DOHH2 (cell line): ENCODE results near the gene GLT1D1.

Experiments used
- H3F3A ChIP-seq: fragments of 200-600 bp; sonication (generic), shearing (Covaris generic); 2 replicates; pipeline ENCODE4 v1.6.0; 2016; ENCODE audit warnings: antibody characterized with exemption, mild to moderate bottlenecking; ENCODE audit not compliant: control insufficient read depth, insufficient read depth
- H3K27ac ChIP-seq: fragments of 200-600 bp; sonication (generic); 2 replicates; pipeline ENCODE4 v1.5.1; 2014; ENCODE audit warnings: low read depth, mild to moderate bottlenecking, low read length, moderate library complexity
- H3K27me3 ChIP-seq: fragments of 200-600 bp; sonication (generic); 2 replicates; pipeline ENCODE4 v1.6.1; 2014; ENCODE audit warnings: mild to moderate bottlenecking, low read length, mixed read lengths; ENCODE audit not compliant: control insufficient read depth
- H3K36me3 ChIP-seq: fragments of 200-600 bp; sonication (generic); 2 replicates; pipeline ENCODE4 v1.6.1; 2014; ENCODE audit warnings: mild to moderate bottlenecking, low read length, moderate library complexity, mixed read lengths; ENCODE audit not compliant: control insufficient read depth
- H3K4me1 ChIP-seq: fragments of 200-600 bp; sonication (generic); 2 replicates; pipeline ENCODE4 v1.6.1; 2014; ENCODE audit warnings: mild to moderate bottlenecking, low read length, mixed read lengths; ENCODE audit not compliant: control insufficient read depth
- H3K4me2 ChIP-seq: fragments of 200-600 bp; sonication (generic); 2 replicates; pipeline ENCODE4 v1.6.0; 2014; ENCODE audit warnings: mild to moderate bottlenecking, low read length, moderate library complexity
- H3K4me3 ChIP-seq: fragments of 200-600 bp; sonication (generic); 2 replicates; pipeline ENCODE4 v1.5.1; 2014; ENCODE audit warnings: mild to moderate bottlenecking, low read length, mixed read lengths
- H3K79me2 ChIP-seq: fragments of 200-600 bp; sonication (generic); 2 replicates; pipeline ENCODE4 v1.6.1; 2014; ENCODE audit warnings: mild to moderate bottlenecking, low read length, mixed read lengths; ENCODE audit not compliant: control insufficient read depth
- H3K9me2 ChIP-seq: fragments of 200-600 bp; sonication (generic); replicated peaks from 2 replicates; pipeline ENCODE4 v1.6.1; 2014; ENCODE audit warnings: mild to moderate bottlenecking, low read length, mixed read lengths; ENCODE audit not compliant: control insufficient read depth
- H3K9me3 ChIP-seq: fragments of 200-600 bp; sonication (generic); 2 replicates; pipeline ENCODE4 v1.6.1; 2014; ENCODE audit warnings: antibody characterized with exemption, low read length, mixed read lengths; ENCODE audit not compliant: control insufficient read depth, insufficient read depth
- H4K20me1 ChIP-seq: fragments of 200-600 bp; sonication (generic); 2 replicates; pipeline ENCODE4 v1.6.0; 2014; ENCODE audit warnings: low read depth, mild to moderate bottlenecking, antibody characterized with exemption, low read length, moderate library complexity; ENCODE audit not compliant: control insufficient read depth, insufficient read depth
- CTCF ChIP-seq: fragments of 200-600 bp; sonication (generic); IDR thresholded peaks from one replicate; pipeline ENCODE4 v1.5.1; 2014; ENCODE audit warnings: antibody characterized with exemption, mild to moderate bottlenecking, low read depth, low read length; ENCODE audit not compliant: poor library complexity, severe bottlenecking
- EZH2phosphoT487 ChIP-seq: fragments of 200-600 bp; sonication (generic); IDR thresholded peaks from 2 replicates; pipeline ENCODE4 v1.6.1; 2017; ENCODE audit warnings: borderline replicate concordance, mild to moderate bottlenecking, antibody characterized with exemption, low read length, moderate library complexity, mixed read lengths

The GLT1D1 gene

GRCh38 chr12:128914908-128915563 lies 61.8 kb downstream of the GLT1D1 start:
- Histone ChIP-seq H3K4me3 (no peak overlapping the region), H3K9me2 (no peaks in the 10 kb centered on the region), H3K4me2 (no peak overlapping the region), H3K9me3 (no peaks in the 10 kb centered on the region), H3K36me3 (no peaks in the 10 kb centered on the region), H4K20me1 (no peaks in the 10 kb centered on the region), H3K79me2 (no peaks in the 10 kb centered on the region), H3K27me3 (no peaks in the 10 kb centered on the region), H3K27ac (no peak overlapping the region), H3K4me1 (no peaks in the 10 kb centered on the region), H3F3A (no peaks in the 10 kb centered on the region)
- TF ChIP-seq CTCF (no peak), EZH2phosphoT487 (no peak)

- Histone ChIP-seq H3K4me2 (no peak overlapping the region), H3K4me3 (no peak overlapping the region), H3K27ac (no peak overlapping the region), H3K79me2 (no peaks in the 10 kb centered on the region), H3K36me3 (no peaks in the 10 kb centered on the region), H3K9me2 (no peaks in the 10 kb centered on the region), H3K9me3 (no peaks in the 10 kb centered on the region), H3K4me1 (no peaks in the 10 kb centered on the region), H3F3A (no peaks in the 10 kb centered on the region), H4K20me1 (no peaks in the 10 kb centered on the region), H3K27me3 (no peaks in the 10 kb centered on the region)
- TF ChIP-seq CTCF (no peak), EZH2phosphoT487 (no peak)
These were observed 63.1 kb downstream of the GLT1D1 start for GRCh38 chr12:128916425-128916824.

GRCh38 chr12:128918481-128919260 lies 65.4 kb downstream of the GLT1D1 start:
- no peak for TF ChIP-seq CTCF
- TF ChIP-seq EZH2phosphoT487, result no peak
- H4K20me1 ChIP-seq, result no peaks in the 10 kb centered on the region
- no peaks in the 10 kb centered on the region for H3K4me1 ChIP-seq
- H3K9me2 ChIP-seq, result no peaks in the 10 kb centered on the region
- no peaks in the 10 kb centered on the region for H3K36me3 ChIP-seq
- no peaks in the 10 kb centered on the region for H3K9me3 ChIP-seq
- no peaks in the 10 kb centered on the region for H3K79me2 ChIP-seq
- H3K27ac ChIP-seq, result no peak overlapping the region
- H3K4me2 ChIP-seq, result no peak overlapping the region
- H3K27me3 ChIP-seq, result no peaks in the 10 kb centered on the region
- H3F3A ChIP-seq, result no peaks in the 10 kb centered on the region
- H3K4me3 ChIP-seq, result no peak overlapping the region
